Stimulated activated memory B cell treated with anti-CD40 and anti-IgM and Interleukin-4, amounts not matched to agents 10 μg/mL and 1 μg/mL and 100 μg/mL, for 72 hours (primary cell): Measurements from ENCODE around the gene PGP.
"Not testable (repeated sequence)": the region's sequence is repeated elsewhere in the genome, so short reads cannot be mapped to it uniquely, and the experiment has no call there.

Source experiments
- ATAC-seq: fragments of 150-1000 bp; cut with Tn5 transposase; 2 replicates; pipeline ENCODE4 v1.10.0; 2021
- H3K27ac Mint-ChIP-seq: one replicate; pipeline ENCODE4 v1.8.0; 2022; ENCODE audit warnings: mild to moderate bottlenecking, mixed read lengths
- H3K27me3 Mint-ChIP-seq: one replicate; pipeline ENCODE4 v1.8.0; 2022; ENCODE audit warnings: mixed read lengths
- H3K36me3 Mint-ChIP-seq: one replicate; pipeline ENCODE4 v1.8.0; 2022; ENCODE audit warnings: mixed read lengths
- H3K4me1 Mint-ChIP-seq: one replicate; pipeline ENCODE4 v1.8.0; 2022; ENCODE audit warnings: mixed read lengths
- H3K4me3 Mint-ChIP-seq: one replicate; pipeline ENCODE4 v1.8.0; 2022; ENCODE audit warnings: mild to moderate bottlenecking, moderate library complexity, mixed read lengths
- H3K9me3 Mint-ChIP-seq: one replicate; pipeline ENCODE4 v1.8.0; 2022; ENCODE audit warnings: mixed read lengths

PGP gene

DNA sequence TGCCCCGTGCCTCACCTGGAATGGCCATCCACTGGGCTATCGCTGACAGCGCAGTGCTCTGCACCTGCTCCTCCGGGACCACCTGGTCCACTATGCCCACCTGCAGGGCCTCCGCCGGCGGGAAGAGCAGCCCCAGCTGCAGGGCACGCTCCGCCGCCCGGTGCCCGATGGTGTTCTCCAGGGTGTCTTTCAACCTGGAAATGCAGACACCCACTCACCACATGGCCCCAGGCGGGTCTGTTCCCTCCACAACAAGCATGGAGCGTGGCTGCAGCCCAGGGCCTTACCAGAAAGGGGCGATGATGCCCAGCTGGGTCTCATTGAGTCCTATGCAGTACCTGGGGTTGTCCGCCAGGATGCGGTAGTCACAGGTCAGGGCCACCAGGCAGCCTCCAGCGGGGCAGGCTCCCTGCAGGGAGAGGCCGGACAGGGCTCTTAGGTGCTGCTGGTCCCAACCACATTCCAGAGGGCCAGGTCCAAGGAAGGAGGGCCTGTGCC is 28.4 kb upstream of the PGP start:
- no peaks in the 10 kb centered on the region for H3K9me3 Mint-ChIP-seq
- no peak overlapping the region for H3K4me3 Mint-ChIP-seq
- no peaks in the 10 kb centered on the region for H3K27me3 Mint-ChIP-seq
- H3K4me1 Mint-ChIP-seq: no peaks in the 10 kb centered on the region
- no peak for ATAC-seq
- H3K36me3 Mint-ChIP-seq: peaks cover 23% of the 10 kb centered on the region
- no peak overlapping the region for H3K27ac Mint-ChIP-seq

- no peak for ATAC-seq
- Mint-ChIP-seq H3K4me1 (no peaks in the 10 kb centered on the region), H3K36me3 (peaks cover 23% of the 10 kb centered on the region), H3K27me3 (no peaks in the 10 kb centered on the region), H3K4me3 (no peak overlapping the region), H3K9me3 (no peaks in the 10 kb centered on the region), H3K27ac (no peak overlapping the region)
Measured at GRCh38 chr16:2242598-2242997, 28.0 kb upstream of the PGP start.

DNA sequence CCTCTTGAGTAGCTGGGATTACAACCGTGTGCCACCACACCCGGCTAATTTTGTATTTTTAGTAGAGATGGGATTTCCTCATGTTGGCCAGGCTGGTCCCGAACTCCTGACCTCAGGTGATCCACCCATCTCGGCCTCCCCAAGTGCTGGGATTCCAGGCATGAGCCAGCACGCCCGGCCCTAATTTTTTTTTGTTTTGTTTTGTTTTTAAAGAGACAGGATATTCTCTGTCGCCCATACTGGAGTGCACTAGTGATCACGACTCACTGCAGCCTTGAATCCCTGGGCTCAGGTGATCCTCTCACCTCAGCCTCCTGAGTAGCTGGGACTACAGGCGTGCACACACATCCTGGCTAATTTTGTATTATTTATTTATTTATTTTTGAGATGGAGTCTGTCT is 25.7 kb upstream of the PGP start:
- not testable (repeated sequence) for H3K9me3 Mint-ChIP-seq, H3K4me1 Mint-ChIP-seq, H3K4me3 Mint-ChIP-seq, H3K27me3 Mint-ChIP-seq, H3K27ac Mint-ChIP-seq, ATAC-seq
- peaks cover 30% of the 10 kb centered on the region for H3K36me3 Mint-ChIP-seq

DNA sequence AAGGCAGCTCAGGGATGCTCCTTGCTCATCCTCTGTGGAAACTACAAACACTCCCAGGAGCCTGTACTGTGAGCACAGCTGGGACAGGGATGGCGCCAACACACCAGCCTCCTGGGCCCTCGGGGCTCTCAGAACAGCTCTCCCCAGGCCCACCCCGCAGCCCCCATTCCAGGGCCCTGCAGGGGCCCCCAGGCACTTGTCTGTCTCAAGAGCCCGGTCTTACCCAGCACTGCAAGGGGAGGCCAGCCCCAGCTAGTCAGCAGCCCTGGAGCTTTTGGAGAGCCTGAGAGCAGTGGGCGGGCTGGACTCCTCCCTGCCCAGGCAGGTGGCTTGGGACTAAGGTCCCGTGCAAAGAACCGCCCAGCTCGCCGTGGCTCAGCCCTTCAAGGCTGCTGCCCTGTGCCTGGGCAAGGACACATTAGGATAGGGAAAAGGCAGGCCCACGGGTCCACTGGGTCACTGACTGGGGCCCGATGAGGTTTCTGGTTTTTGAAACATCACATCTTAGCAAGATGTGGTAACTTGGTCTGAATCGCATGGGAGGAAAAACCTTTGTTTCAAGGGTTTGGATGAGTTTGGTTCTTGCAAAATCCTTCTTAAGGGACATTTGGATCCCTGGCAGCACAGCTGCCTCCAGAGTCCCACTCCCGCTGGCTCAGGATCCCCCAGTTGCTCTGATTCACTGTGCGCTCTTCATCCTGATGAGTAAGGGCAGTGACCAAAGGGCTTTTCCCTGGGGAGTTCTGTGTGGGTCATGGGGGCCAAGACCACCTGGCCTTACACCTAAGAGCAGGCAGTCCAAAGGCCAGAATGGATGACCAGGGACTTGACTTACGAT is 24.4 kb upstream of the PGP start:
- Mint-ChIP-seq H3K4me3 (no peak overlapping the region), H3K4me1 (no peaks in the 10 kb centered on the region), H3K27me3 (no peaks in the 10 kb centered on the region), H3K36me3 (peaks cover 36% of the 10 kb centered on the region), H3K9me3 (no peaks in the 10 kb centered on the region), H3K27ac (no peak overlapping the region)
- ATAC-seq: no peak

GRCh38 chr16:2238150-2238837 is 23.7 kb upstream of the PGP start:
- peaks cover 40% of the 10 kb centered on the region for H3K36me3 Mint-ChIP-seq
- H3K27ac Mint-ChIP-seq: no peak overlapping the region
- no peaks in the 10 kb centered on the region for H3K27me3 Mint-ChIP-seq
- H3K4me3 Mint-ChIP-seq: no peak overlapping the region
- ATAC-seq: peak; percentile 35
- no peaks in the 10 kb centered on the region for H3K4me1 Mint-ChIP-seq
- no peaks in the 10 kb centered on the region for H3K9me3 Mint-ChIP-seq

GRCh38 chr16:2237493-2238149 is 23.0 kb upstream of the PGP start:
- H3K4me1 Mint-ChIP-seq: no peaks in the 10 kb centered on the region
- H3K27ac Mint-ChIP-seq: no peak overlapping the region
- no peak for ATAC-seq
- H3K27me3 Mint-ChIP-seq: no peaks in the 10 kb centered on the region
- no peak overlapping the region for H3K4me3 Mint-ChIP-seq
- peaks cover 40% of the 10 kb centered on the region for H3K36me3 Mint-ChIP-seq
- no peaks in the 10 kb centered on the region for H3K9me3 Mint-ChIP-seq

GRCh38 chr16:2237102-2237482 is 22.5 kb upstream of the PGP start:
- Mint-ChIP-seq H3K27me3 (no peaks in the 10 kb centered on the region), H3K9me3 (no peaks in the 10 kb centered on the region), H3K36me3 (peaks cover 35% of the 10 kb centered on the region), H3K4me1 (no peaks in the 10 kb centered on the region), H3K27ac (no peak overlapping the region), H3K4me3 (no peak overlapping the region)
- no peak for ATAC-seq

GRCh38 chr16:2236337-2237101 is 21.9 kb upstream of the PGP start, which contains the start of gene DNASE1L2:
Gene DNASE1L2 (plus strand): TSS chr16:2236444. CDS start chr16:2236817, 373 bp downstream.
- Mint-ChIP-seq H3K27me3 (no peaks in the 10 kb centered on the region), H3K36me3 (peaks cover 39% of the 10 kb centered on the region), H3K27ac (no peak within 1 kb of the TSS), H3K4me3 (no peak within 1 kb of the TSS), H3K9me3 (no peaks in the 10 kb centered on the region), H3K4me1 (no peaks in the 10 kb centered on the region)
- ATAC-seq: no peak

DNA sequence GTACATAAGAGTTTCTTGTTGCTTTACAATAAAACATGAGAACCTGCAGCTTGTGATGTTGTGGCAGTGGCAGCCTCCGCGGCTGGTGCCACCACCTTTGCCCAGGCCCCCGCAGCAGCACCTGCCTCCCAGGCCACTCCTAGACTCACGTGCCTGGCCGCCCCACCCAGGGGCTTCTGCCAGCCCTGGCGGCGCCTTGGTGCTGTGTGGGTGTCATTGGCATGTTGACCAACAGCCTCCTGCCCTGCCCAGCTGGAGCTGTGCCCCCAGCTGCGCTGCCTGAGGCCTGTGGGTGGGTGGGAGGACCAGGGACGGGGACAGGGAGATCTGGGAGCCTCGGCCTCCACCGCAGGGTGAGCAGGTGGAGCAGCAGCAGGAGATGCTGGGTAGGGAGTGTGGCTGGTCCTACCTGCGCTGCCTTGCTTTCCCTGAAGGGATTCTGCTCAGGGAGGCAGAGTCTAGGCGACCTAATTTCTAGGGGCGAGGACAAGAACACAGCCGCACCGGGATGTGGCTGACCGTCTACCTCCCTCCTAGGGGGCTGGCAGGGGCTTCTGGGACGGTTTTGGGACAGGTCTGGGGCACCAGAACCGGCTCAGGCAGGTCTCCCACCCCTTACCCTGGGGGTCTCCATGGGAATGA is 21.2 kb upstream of the PGP start:
- H3K9me3 Mint-ChIP-seq: no peaks in the 10 kb centered on the region
- no peak overlapping the region for H3K4me3 Mint-ChIP-seq
- no peak overlapping the region for H3K27ac Mint-ChIP-seq
- H3K4me1 Mint-ChIP-seq: no peaks in the 10 kb centered on the region
- peaks cover 41% of the 10 kb centered on the region for H3K36me3 Mint-ChIP-seq
- H3K27me3 Mint-ChIP-seq: no peaks in the 10 kb centered on the region
- ATAC-seq: no peak

DNA sequence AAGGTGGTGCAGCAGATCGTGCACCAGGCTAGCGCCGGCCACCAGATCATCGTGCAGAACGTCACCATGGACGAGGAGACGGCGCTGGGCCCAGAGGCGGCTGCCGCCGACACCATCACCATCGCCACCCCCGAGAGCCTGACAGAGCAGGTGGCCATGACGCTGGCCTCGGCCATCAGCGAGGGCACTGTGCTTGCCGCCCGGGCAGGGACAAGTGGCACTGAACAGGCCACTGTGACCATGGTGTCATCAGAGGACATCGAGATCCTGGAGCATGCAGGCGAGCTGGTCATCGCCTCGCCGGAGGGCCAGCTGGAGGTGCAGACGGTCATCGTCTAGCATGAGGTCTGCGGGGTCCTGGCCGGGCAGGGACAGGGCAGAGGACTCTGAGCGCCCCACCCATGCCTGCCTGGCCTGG is 20.6 kb upstream of the PGP start:
- ATAC-seq: no peak
- no peaks in the 10 kb centered on the region for H3K9me3 Mint-ChIP-seq
- no peak overlapping the region for H3K4me3 Mint-ChIP-seq
- H3K36me3 Mint-ChIP-seq: peaks cover 42% of the 10 kb centered on the region
- no peaks in the 10 kb centered on the region for H3K4me1 Mint-ChIP-seq
- no peak overlapping the region for H3K27ac Mint-ChIP-seq
- no peaks in the 10 kb centered on the region for H3K27me3 Mint-ChIP-seq

GRCh38 chr16:2234813-2235170 is 20.2 kb upstream of the PGP start:
- Mint-ChIP-seq H3K4me1 (no peaks in the 10 kb centered on the region), H3K27me3 (no peaks in the 10 kb centered on the region), H3K9me3 (no peaks in the 10 kb centered on the region), H3K27ac (no peak overlapping the region), H3K36me3 (peaks cover 45% of the 10 kb centered on the region), H3K4me3 (no peak overlapping the region)
- ATAC-seq: no peak

DNA sequence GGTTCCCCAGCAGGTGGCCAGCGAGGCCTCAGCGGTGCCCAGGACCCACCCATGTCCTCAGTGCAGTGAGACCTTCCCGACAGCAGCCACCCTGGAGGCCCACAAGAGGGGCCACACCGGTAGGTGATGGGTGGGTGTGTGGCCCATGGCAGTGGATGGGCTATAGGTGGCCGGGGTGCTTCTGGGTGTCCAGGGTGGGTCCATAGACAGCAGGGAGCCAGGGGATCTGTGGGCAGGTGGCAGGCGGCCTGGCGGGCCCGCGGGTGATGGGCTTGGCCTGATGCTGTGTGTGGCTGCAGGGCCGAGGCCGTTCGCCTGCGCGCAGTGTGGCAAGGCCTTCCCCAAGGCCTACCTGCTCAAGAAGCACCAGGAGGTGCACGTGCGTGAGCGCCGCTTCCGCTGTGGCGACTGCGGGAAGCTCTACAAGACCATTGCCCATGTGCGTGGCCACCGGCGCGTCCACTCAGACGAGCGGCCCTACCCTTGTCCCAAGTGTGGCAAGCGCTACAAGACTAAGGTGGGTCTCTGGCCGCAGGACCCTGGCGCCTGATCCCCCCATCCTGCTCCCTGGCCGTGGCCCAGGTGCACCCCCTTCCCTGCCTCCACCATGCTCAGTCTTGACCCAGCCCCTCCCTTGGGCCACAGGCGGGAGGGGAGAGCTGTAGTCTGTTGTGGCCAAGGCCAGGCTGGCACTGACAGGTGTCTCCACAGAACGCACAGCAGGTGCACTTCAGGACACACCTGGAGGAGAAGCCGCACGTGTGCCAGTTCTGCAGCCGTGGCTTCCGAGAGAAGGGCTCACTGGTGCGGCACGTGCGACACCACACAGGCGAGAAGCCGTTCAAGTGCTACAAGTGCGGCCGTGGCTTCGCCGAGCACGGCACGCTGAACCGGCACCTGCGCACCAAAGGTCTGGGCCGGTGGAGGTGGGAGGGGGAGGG is 19.5 kb upstream of the PGP start:
- H3K27me3 Mint-ChIP-seq: no peaks in the 10 kb centered on the region
- H3K27ac Mint-ChIP-seq: no peak overlapping the region
- H3K36me3 Mint-ChIP-seq: peaks cover 45% of the 10 kb centered on the region
- no peaks in the 10 kb centered on the region for H3K4me1 Mint-ChIP-seq
- H3K4me3 Mint-ChIP-seq: no peak overlapping the region
- H3K9me3 Mint-ChIP-seq: no peaks in the 10 kb centered on the region
- ATAC-seq: no peak

DNA sequence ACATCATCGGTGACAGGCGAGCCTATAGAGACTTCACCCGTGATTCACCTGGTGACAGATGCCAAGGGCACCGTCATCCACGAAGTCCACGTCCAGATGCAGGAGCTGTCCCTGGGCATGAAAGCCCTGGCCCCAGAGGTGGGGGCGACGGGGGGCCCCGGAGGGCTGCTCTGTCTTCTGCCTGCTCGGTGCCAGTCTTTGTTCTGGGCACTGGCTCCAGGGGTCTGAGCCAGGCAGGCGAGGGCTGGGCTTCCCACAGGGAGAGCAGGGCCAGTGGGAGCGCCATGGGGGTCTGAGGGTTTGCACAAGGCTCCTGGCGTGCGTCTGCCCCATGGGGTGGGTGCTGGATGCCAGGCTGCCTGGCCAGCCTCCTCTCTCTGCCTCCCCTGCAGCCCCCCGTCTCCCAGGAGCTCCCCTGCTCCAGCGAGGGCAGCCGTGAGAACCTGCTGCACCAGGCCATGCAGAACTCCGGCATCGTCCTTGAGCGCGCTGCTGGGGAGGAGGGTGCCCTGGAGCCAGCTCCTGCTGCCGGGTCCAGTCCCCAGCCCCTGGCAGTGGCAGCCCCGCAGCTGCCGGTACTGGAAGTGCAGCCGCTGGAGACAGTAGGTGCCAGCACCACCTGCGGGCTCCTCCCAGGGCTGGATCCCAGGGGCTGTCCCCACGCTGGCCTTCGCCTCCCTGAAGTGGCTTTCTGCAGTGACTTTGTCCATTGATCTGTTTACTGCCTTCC is 18.6 kb upstream of the PGP start:
- Mint-ChIP-seq H3K27ac (no peak overlapping the region), H3K4me1 (no peaks in the 10 kb centered on the region), H3K9me3 (no peaks in the 10 kb centered on the region), H3K36me3 (peaks cover 49% of the 10 kb centered on the region), H3K27me3 (no peaks in the 10 kb centered on the region), H3K4me3 (no peak overlapping the region)
- no peak for ATAC-seq
